Astrocyte (in vitro differentiated cells and primary cell): Measurements from ENCODE around the gene HAPSTR1. TPM values are rescaled to one million over a fixed set of nuclear protein-coding genes. Genes with fewer than 3 reads are reported as not detected.
"Not testable (repeated sequence)": the region's sequence is repeated elsewhere in the genome, so short reads cannot be mapped to it uniquely, and the experiment has no call there.

Experiments used
- DNase-seq: peaks from one replicate; pipeline ENCODE4 v3.0.0-alpha.2; 2010; ENCODE audit warnings: low read depth
- FAIRE-seq: peaks from 2 replicates; lab custom pipeline; 2011; peaks lifted over from hg19 to GRCh38; lab: Jason Lieb, UNC
- H2AFZ ChIP-seq: 2 replicates; pipeline ENCODE4 v1.6.0; 2012; ENCODE audit warnings: low read depth, low read length, inconsistent platforms
- H3K27ac ChIP-seq: 2 replicates; pipeline ENCODE4 v1.5.1; 2011; ENCODE audit warnings: low read depth, low read length, inconsistent platforms
- H3K27me3 ChIP-seq: 2 replicates; pipeline ENCODE4 v1.6.0; 2011; ENCODE audit warnings: low read length, inconsistent platforms; ENCODE audit not compliant: insufficient read depth
- H3K36me3 ChIP-seq: 2 replicates; pipeline ENCODE4 v1.5.1; 2011; ENCODE audit warnings: low read length, inconsistent platforms; ENCODE audit not compliant: insufficient read depth
- H3K4me1 ChIP-seq: 2 replicates; pipeline ENCODE4 v1.5.1; 2011; ENCODE audit warnings: low read length, inconsistent platforms; ENCODE audit not compliant: insufficient read depth
- H3K4me2 ChIP-seq: 2 replicates; pipeline ENCODE4 v1.6.0; 2012; ENCODE audit warnings: low read length, inconsistent platforms
- H3K4me3 ChIP-seq: 2 replicates; pipeline ENCODE4 v1.5.1; 2011; ENCODE audit warnings: low read depth, mild to moderate bottlenecking, low read length, inconsistent platforms; ENCODE audit not compliant: insufficient read depth
- H3K79me2 ChIP-seq: 2 replicates; pipeline ENCODE4 v1.6.0; 2012; ENCODE audit warnings: mild to moderate bottlenecking, low read length, inconsistent platforms; ENCODE audit not compliant: insufficient read depth
- H3K9ac ChIP-seq: 2 replicates; pipeline ENCODE4 v1.6.0; 2012; ENCODE audit warnings: mild to moderate bottlenecking, low read length, inconsistent platforms
- H3K9me3 ChIP-seq: 2 replicates; pipeline ENCODE4 v1.5.1; 2012; ENCODE audit warnings: low read depth, mild to moderate bottlenecking, low read length, inconsistent platforms; ENCODE audit not compliant: insufficient read depth
- H4K20me1 ChIP-seq: 2 replicates; pipeline ENCODE4 v1.6.0; 2012; ENCODE audit warnings: low read length, inconsistent platforms; ENCODE audit not compliant: insufficient read depth
- H3K27ac Mint-ChIP-seq: one replicate; pipeline ENCODE4 v1.8.0; 2021; ENCODE audit warnings: mild to moderate bottlenecking, mixed read lengths; ENCODE audit not compliant: unreplicated experiment
- H3K27me3 Mint-ChIP-seq: one replicate; pipeline ENCODE4 v1.8.0; 2021; ENCODE audit warnings: low read depth, mixed read lengths; ENCODE audit not compliant: unreplicated experiment
- H3K36me3 Mint-ChIP-seq: one replicate; pipeline ENCODE4 v1.8.0; 2021; ENCODE audit warnings: low read depth, mixed read lengths; ENCODE audit not compliant: unreplicated experiment
- H3K4me1 Mint-ChIP-seq: one replicate; pipeline ENCODE4 v1.8.0; 2021; ENCODE audit warnings: low read depth, mixed read lengths; ENCODE audit not compliant: unreplicated experiment
- H3K4me3 Mint-ChIP-seq: one replicate; pipeline ENCODE4 v1.8.0; 2021; ENCODE audit warnings: mild to moderate bottlenecking, moderate library complexity, mixed read lengths; ENCODE audit not compliant: unreplicated experiment
- H3K9me3 Mint-ChIP-seq: one replicate; pipeline ENCODE4 v1.8.0; 2021; ENCODE audit warnings: mild to moderate bottlenecking, mixed read lengths; ENCODE audit not compliant: unreplicated experiment
- CTCF ChIP-seq: IDR thresholded peaks from 2 replicates; pipeline ENCODE4 v1.5.1; 2011; ENCODE audit warnings: low read depth, mild to moderate bottlenecking, inconsistent platforms, low read length, moderate library complexity; ENCODE audit not compliant: insufficient read depth
- EZH2 ChIP-seq: IDR thresholded peaks from 2 replicates; pipeline ENCODE4 v1.6.1; 2012; ENCODE audit warnings: mild to moderate bottlenecking, low read length, inconsistent platforms; ENCODE audit not compliant: insufficient read depth
- total RNA-seq: library from RNA; stranded (reverse); gene quantifications from 2 replicates; pipeline ENCODE4 v1.2.1, GENCODE V29; 2021

HAPSTR1 gene
- total RNA-seq, 1 donor from 2014 or later: 99.5 TPM

- H4K20me1 ChIP-seq: no peaks in the 10 kb centered on the region
- no peaks in the 10 kb centered on the region for H3K9me3 ChIP-seq
- peak overlapping the region; percentile 45 for H3K4me2 ChIP-seq
- H3K36me3 ChIP-seq: no peaks in the 10 kb centered on the region
- H2AFZ ChIP-seq: no peak overlapping the region
- H3K4me1 ChIP-seq: peaks cover 33% of the 10 kb centered on the region
- Mint-ChIP-seq H3K4me3 (no peak overlapping the region), H3K36me3 (no peaks in the 10 kb centered on the region), H3K9me3 (peaks cover 3% of the 10 kb centered on the region), H3K27me3 (no peaks in the 10 kb centered on the region), H3K27ac (peak overlapping the region; percentile 99), H3K4me1 (peaks cover 22% of the 10 kb centered on the region)
- TF ChIP-seq CTCF (no peak), EZH2 (no peak)
- H3K9ac ChIP-seq: no peak overlapping the region
- H3K79me2 ChIP-seq: no peaks in the 10 kb centered on the region
- no peaks in the 10 kb centered on the region for H3K27me3 ChIP-seq
- no peak overlapping the region for H3K4me3 ChIP-seq
- peak overlapping the region; percentile 76 for H3K27ac ChIP-seq
- FAIRE-seq: no peak
- DNase-seq: no peak
Measured at GRCh38 chr16:9075299-9076071, 16.0 kb upstream of the HAPSTR1 start.

GRCh38 chr16:9077091-9077809 is 14.2 kb upstream of the HAPSTR1 start:
- Histone ChIP-seq H3K9ac (peak overlapping the region; percentile 13), H3K27me3 (no peaks in the 10 kb centered on the region), H3K4me1 (peaks cover 31% of the 10 kb centered on the region), H2AFZ (no peak overlapping the region), H4K20me1 (no peaks in the 10 kb centered on the region), H3K79me2 (no peaks in the 10 kb centered on the region), H3K27ac (peak overlapping the region; percentile 76), H3K36me3 (no peaks in the 10 kb centered on the region), H3K4me2 (peak overlapping the region; percentile 37), H3K4me3 (no peak overlapping the region), H3K9me3 (no peaks in the 10 kb centered on the region)
- Mint-ChIP-seq H3K4me3 (peak overlapping the region; percentile 36), H3K9me3 (peaks cover 3% of the 10 kb centered on the region), H3K27ac (peak overlapping the region; percentile 94), H3K4me1 (peaks cover 21% of the 10 kb centered on the region), H3K27me3 (no peaks in the 10 kb centered on the region), H3K36me3 (no peaks in the 10 kb centered on the region)
- TF ChIP-seq EZH2: no peak
- no peak for TF ChIP-seq CTCF
- FAIRE-seq (peak; percentile 73), DNase-seq (peak; percentile 84)

GRCh38 chr16:9078467-9079429 is 12.7 kb upstream of the HAPSTR1 start:
- not testable (repeated sequence) for H3K36me3 ChIP-seq, H3K27ac ChIP-seq, H4K20me1 ChIP-seq, H3K4me2 ChIP-seq, H3K9ac ChIP-seq, H3K9me3 ChIP-seq, H3K79me2 ChIP-seq, H3K4me3 ChIP-seq, H3K27me3 ChIP-seq, H2AFZ ChIP-seq, H3K36me3 Mint-ChIP-seq, H3K27me3 Mint-ChIP-seq, H3K9me3 Mint-ChIP-seq, H3K4me3 Mint-ChIP-seq, FAIRE-seq
- peak; percentile 83 for DNase-seq
- peaks cover 12% of the 10 kb centered on the region for H3K4me1 Mint-ChIP-seq
- peaks cover 20% of the 10 kb centered on the region for H3K4me1 ChIP-seq
- peak overlapping the region; percentile 80 for H3K27ac Mint-ChIP-seq
